SIG-M5 treated with dmso at 0.1 percent for 504 hours (cell line): Measurements from ENCODE around the gene RARG.
"Not testable (repeated sequence)": the region's sequence is repeated elsewhere in the genome, so short reads cannot be mapped to it uniquely, and the experiment has no call there.

ENCODE experiments used
- DNase-seq: peaks from one replicate; lab custom pipeline; 2025; ENCODE audit not compliant: unreplicated experiment; lab: John Stamatoyannopoulos, UW

The RARG gene

DNA sequence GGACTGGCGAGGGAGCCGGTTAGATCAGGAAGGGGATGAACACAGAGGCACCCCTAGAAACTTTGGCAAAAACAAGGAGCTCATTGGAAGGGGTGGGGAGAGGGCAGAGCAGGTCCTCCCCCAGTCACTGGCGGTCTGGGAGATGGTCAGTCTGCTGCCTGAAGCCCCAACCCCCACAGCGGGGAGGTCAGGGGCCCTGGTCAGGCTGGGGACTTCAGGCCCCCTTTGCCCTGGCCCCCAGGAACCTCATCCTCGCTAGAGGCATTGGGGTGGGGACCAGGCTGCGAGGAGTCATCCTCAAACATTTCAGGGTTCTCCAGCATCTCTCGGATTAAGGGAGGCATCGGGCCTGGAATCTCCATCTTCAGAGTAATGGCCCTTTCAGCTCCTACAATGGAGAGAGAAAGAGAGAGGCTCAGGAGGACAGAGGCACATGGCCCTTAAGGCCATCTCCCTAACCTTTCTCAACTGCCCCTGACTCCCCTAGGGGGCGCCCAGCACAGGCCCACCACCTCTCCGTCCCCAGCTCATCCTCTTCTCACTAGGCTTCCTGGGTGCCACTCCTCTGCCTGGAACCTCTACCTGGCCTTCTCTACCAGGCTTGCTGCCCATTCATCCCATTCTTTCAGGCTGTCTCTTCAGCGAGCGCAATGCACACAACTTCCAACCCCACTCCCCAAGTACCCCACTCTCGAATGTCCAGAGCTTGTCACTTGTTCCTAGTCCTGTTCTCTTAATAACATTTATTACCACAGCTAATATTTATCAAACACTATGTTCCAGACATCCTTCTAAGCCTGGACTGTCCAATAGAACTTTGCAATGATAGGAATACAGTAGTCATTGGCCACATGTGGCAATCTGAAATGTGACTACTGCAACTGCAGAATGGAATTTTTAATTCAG is 20.3 kb downstream of the RARG start:
- peak; percentile 18 for DNase-seq

DNA sequence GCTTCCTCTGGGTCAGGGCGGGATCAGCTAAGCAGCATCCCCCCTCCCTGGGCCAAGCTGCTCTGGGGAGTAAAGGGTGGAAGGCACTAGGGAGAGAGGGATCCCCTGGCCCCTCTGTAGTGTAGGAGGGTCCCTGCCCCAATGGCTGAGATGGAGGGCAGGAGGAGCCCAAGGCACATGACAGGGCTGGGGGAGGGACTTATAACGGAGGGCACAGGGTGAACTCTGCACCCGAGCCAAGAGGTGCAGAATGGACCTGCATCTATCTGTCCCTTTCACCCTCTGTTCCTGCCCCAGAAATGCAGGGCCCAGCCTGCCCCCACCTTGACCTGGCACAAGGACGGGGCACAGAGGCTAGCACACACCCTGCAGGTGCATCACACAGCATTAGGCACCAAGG is 21.2 kb downstream of the RARG start:
- no peak for DNase-seq

DNA sequence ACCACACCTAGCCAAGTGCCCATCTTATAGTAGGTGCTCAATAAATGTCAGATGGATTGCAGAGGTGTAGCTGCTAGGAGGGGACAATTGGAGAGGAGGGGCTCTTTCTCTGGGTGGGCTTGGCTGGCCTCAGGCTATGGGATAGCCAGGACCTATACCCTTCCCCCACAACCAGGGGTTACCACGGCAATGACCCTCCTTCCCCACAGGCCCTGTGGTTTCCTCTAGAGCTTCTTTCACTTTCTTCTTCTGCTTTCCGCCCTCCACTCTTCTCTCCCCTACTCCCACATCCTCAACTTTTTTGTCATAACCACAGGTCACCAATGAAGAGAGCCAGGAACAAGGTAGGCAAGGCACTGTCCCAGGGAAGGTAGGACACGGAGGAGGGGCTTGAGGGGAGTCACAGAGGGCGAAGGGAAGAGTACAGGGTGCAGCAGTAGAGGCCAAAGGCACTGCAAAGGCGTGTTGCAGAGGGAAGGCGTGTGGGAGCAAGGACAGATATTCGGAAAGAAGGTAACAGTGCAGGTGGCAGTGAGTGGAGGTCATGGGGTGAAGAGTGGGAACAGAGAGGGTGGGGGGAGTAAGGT is 23.0 kb downstream of the RARG start:
- peak; percentile 86 for DNase-seq

GRCh38 chr12:53208435-53208834 is 23.6 kb downstream of the RARG start:
- DNase-seq = no peak

GRCh38 chr12:53207042-53207441 is 25.0 kb downstream of the RARG start, which contains the start of gene ITGB7:
ITGB7 (minus strand) TSS chr12:53207251; CDS start chr12:53200443, 6,808 bp downstream.
- DNase-seq = peak; percentile 46

DNA sequence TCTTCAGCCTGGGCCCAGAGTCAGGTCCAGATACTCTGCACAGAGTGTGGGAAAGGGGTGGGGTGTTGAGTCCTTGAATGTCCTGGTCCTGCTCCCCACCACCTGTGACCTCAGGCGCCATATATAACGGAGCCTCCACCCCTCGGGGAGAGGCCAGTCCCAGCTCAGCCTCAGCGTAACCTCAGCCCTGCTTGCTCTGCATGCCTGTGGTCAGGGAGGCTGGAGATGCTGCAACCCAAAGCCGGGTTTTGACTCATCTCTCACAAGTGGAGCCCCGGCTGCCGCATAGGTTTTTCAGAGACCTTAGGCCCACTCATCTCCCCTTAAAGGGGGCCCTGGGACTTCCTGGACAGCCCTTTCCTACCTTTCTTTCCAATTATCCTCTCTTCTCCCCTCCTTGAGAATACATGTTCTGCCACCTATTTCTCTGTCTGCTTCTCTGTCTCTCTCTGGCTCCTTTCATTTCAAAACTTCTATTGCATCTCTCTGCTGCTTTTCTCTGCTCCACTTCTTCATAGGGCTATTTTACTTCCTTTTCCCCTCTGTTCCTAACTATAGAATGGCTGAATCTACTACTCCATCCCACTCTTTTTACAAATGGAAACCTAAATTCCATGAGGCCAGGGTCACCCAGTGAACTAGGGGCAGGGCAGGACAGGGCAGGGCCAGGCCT is 26.1 kb downstream of the RARG start:
- DNase-seq = peak; percentile 74

DNA sequence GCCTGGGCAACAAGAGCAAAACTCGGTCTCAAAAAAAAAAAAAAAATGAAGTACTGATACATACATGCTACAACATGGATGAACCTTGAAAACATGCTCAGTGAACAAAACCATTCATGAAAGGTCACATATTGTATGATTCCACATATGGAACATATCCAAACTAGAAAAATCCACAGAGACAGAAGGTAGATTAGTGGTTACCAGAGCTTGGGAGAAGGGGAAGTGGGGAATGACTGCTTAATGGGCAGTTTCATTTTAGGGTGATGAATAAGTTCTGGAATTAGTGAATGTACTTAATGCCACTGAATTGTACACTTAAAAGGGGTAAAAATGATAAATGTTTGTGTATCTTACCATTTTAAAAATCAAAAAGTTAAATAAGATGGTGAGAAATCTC is 27.7 kb downstream of the RARG start:
- DNase-seq = no peak

GRCh38 chr12:53202316-53202715 is 29.7 kb downstream of the RARG start:
- DNase-seq = not testable (repeated sequence)

- DNase-seq = no peak
Measured at GRCh38 chr12:53201639-53202038, 30.4 kb downstream of the RARG start.

DNA sequence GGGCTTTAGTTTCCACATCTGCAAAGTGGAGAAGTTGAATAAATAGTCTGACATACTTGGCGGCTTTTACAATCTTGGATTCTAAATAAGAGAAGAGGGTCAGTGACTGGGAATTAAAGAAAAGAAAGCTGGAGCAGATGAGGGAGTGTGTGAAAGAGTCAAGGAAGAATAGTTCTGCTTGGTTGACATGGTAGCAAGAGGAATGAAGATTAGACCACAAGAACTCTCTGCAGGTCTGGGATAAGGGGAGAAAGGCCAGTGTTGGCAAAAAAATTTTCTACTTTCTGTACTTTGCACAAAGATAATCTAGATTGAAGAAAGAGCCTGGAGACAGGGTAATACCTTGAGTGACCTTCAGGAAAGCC is 30.9 kb downstream of the RARG start:
- no peak for DNase-seq

GRCh38 chr12:53200458-53201176 is 31.4 kb downstream of the RARG start:
- peak; percentile 51 for DNase-seq

- no peak for DNase-seq
Measured at GRCh38 chr12:53200107-53200457, 31.9 kb downstream of the RARG start.

- DNase-seq = no peak
Measured at GRCh38 chr12:53199700-53200099, 32.3 kb downstream of the RARG start.

DNA sequence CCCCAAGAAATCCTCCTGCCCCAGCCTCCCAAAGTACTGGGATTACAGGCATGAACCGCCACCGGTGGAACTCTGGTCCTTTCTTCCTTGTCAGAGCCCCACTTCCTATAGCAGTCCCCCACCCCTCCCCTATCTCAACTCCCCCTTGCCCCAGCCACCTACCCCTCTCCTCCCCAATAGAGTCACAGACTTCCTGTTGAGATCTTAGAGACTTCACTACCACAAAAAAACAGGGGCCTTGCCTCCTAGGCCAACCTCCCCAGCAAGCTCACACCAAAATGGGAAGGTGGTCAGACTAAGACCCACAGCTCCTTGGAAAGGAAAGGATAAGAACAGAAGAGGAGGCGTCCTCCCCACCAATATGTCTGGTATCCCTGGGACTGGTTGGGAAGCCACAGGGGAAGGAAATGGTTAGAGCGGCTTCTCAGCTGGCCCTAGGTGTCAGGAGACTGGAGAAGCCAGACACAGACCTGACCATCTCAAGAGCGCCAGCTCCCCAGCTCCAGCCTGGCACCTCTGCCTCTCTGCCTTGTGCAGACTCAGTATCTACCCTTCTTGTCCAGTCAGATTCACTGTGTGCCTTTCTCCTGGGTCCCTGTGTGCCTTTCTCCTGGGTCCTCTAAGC is 33.4 kb downstream of the RARG start:
- DNase-seq = no peak

- no peak for DNase-seq
Measured at GRCh38 chr12:53197011-53197640, 34.9 kb downstream of the RARG start.

DNA sequence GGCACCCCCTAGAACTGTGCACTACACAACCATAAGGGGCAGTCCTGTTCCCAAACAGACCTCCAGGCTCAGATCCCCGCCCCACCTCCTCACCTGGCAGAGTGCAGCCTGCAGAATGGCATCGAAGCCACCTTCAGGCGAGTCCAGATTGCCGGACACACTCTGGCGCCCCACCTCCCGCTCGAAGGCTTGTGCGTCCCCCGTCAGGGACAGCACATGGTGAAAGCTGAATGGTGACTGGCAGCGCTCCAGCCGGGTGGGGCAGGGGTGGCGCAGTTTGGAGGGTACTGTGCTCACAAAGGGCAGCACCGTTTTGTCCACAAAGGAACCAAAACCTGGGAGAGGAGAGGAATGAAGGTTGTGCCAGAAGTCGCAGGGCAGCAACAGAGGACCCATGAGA is 35.5 kb downstream of the RARG start:
- no peak for DNase-seq

GRCh38 chr12:53195516-53196420 is 36.2 kb downstream of the RARG start:
- no peak for DNase-seq

GRCh38 chr12:53194973-53195372 is 37.0 kb downstream of the RARG start:
- no peak for DNase-seq

- DNase-seq = no peak
Measured at GRCh38 chr12:53193985-53194716, 37.9 kb downstream of the RARG start.
